Mammary epithelial cell (primary cell): ENCODE data around the gene SCIN.

Experiments
- CTCF ChIP-seq, 2 donors: IDR thresholded peaks in 1 of 2; conservative IDR thresholded peaks in 1 of 2; 2 replicates each; pipeline ENCODE4 v1.5.1; 2011 to 2012; ENCODE audit warnings: inconsistent platforms in 2 of 2, low read length in 2 of 2, mild to moderate bottlenecking in 2 of 2, control low read depth in 1 of 2, low read depth in 1 of 2; ENCODE audit not compliant: insufficient read depth in 1 of 2; ENCODE audit errors: extremely low read depth in 1 of 2
- EZH2 ChIP-seq: IDR thresholded peaks from 2 replicates; pipeline ENCODE4 v1.6.1; 2012; ENCODE audit warnings: low read length, inconsistent platforms, borderline replicate concordance

DNA sequence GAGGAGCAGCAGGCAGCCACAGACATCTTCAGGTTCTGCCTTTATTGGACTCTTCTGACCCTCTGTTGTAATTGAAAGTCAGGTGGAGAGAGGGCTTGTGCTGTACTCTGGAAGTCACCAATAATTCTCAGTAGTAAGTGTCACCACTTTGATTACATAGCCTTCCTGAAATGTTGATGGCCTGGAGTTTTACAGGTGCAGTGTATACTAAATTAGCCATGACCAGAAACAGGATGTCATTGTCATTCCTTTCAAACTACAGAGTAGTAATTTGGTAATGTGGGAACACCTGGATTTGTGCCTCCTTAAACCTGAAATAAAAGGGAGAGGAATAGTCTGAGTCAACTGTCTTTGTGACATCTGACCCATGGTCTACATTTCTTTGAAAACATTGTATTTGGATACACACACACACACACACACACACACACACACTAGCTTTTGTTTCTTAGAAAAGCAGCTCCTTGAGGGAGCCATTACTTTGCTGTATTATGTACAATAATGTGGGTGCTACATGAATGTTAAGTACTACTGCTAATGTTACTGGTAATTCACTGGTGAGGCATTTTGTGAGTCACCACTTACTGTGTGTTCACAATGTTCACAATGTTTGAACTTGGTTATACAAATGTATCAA is 136.5 kb downstream of the SCIN start:
- TF ChIP-seq CTCF (conservative IDR thresholded peaks at IDR 0.05 in 1 of 2, IDR thresholded peaks at IDR 0.05 in 1 of 2; ENCODE audit: extremely low read depth in 1 of 2, insufficient read depth in 1 of 2, low read depth in 1 of 2, low read length in 2 of 2) (no peak), EZH2 (no peak)
